GM12892 (cell line): Measurements from ENCODE around the gene CHCHD1.
"Not testable (repeated sequence)": the region's sequence is repeated elsewhere in the genome, so short reads cannot be mapped to it uniquely, and the experiment has no call there.

Source experiments
- DNase-seq: peaks from one replicate; pipeline ENCODE4 v3.0.0; 2011; ENCODE audit not compliant: insufficient read length
- FAIRE-seq: peaks from 2 replicates; lab custom pipeline; 2011; peaks lifted over from hg19 to GRCh38; lab: Jason Lieb, UNC
- POLR2A ChIP-seq: IDR thresholded peaks from 2 replicates; pipeline ENCODE4 v1.6.1; 2011; ENCODE audit warnings: low read depth, low read length, control low read depth
- POLR2AphosphoS5 ChIP-seq: IDR thresholded peaks from 2 replicates; pipeline ENCODE4 v1.6.1; 2011; ENCODE audit warnings: low read depth, low read length, control low read depth
- TAF1 ChIP-seq: IDR thresholded peaks from 2 replicates; pipeline ENCODE4 v1.6.1; 2011; ENCODE audit warnings: low read depth, mild to moderate bottlenecking, control low read depth, low read length, borderline replicate concordance

CHCHD1 gene

DNA sequence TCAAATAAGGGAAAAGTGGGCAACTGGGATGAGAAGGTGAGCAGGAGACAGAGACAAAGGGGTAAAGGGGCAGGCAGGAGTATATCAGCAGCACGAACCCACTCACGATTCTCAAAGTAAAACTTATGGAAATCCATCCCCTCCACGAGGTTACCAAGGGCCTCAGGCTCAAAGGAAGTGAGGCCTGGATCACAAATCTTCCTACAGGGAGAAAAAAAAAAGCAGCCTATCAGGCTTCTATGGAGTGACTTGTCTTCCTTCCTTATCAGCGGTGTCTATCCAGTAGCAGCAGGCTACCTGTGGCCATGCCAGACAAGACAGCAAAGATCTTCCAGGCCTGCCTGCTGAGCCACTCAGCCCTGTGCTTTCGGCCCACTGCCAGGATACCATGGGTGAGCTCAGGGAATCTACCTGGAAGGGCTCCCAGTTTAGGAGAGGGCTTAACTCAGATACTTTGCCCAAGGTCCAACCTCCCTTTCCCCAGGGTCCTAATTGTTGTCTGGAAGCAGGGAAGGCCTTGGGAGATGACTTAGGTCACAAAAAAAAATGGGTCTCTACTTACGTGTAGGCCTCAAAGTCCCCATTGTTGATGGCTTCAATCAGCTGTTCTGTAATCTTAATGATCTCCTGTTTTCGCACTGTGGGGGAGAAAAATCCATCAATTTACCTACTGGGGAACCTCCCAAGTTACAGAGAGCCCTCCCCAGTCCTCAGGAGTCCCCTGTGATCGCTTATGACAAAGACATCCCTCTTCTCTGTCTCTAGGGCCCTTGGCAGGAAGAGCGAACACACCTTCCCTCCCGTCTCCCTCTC, 35.3 kb downstream of the CHCHD1 start:
- FAIRE-seq (no peak), DNase-seq (no peak)
- TF ChIP-seq POLR2A: no peak
- TF ChIP-seq POLR2AphosphoS5: no peak
- TF ChIP-seq TAF1: no peak

DNA sequence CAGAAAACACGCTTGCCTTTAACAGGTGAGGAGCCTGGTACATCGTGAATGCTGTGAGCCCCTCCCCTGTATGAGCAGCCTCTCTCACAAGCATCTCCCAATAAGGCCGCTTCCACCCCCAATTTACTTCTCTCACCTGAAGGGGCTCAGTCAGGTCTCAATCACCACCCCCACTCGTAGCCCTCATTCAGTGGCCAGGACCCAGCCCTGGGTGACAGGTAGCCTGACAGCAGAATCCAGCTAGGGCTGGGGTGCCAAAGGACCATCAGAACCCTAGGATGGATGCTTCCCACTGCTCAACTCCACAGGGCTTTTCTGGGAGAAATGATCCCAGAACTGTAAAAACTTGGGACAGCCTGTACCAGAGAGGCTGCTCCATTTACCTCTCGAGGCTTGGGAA, 36.0 kb downstream of the CHCHD1 start:
- TF ChIP-seq POLR2AphosphoS5 (no peak), POLR2A (no peak)
- no peak for FAIRE-seq
- DNase-seq: no peak

DNA sequence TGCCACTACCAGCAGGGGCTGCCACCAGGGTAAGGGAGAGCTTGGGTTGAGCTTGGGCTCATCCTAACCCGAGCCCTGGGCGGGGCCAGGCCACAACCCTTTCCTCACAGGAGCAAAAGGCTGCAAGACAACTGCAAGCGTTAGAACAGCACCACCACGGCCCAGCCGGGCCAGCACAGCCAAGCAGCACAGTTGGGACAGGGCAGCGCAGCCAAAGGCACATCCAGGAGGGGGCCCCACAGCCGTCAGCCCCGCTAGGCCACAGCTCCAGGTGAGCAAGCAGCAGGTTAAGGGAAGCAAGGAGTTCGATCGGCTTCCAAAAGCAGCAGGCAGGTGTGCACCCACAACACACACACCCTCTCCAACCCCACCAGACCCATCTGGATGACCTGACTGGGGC, 36.6 kb downstream of the CHCHD1 start:
- no peak for DNase-seq
- FAIRE-seq: no peak
- TF ChIP-seq TAF1 (no peak), POLR2AphosphoS5 (no peak), POLR2A (no peak)

GRCh38 chr10:73819081-73819480, 37.2 kb downstream of the CHCHD1 start:
- FAIRE-seq (no peak), DNase-seq (no peak)
- TF ChIP-seq TAF1: no peak
- no peak for TF ChIP-seq POLR2AphosphoS5
- TF ChIP-seq POLR2A: no peak

- TF ChIP-seq POLR2AphosphoS5: no peak
- TF ChIP-seq TAF1: no peak
- TF ChIP-seq POLR2A: no peak
- FAIRE-seq (no peak), DNase-seq (no peak)
These were observed 37.8 kb downstream of the CHCHD1 start for GRCh38 chr10:73819513-73820093.

DNA sequence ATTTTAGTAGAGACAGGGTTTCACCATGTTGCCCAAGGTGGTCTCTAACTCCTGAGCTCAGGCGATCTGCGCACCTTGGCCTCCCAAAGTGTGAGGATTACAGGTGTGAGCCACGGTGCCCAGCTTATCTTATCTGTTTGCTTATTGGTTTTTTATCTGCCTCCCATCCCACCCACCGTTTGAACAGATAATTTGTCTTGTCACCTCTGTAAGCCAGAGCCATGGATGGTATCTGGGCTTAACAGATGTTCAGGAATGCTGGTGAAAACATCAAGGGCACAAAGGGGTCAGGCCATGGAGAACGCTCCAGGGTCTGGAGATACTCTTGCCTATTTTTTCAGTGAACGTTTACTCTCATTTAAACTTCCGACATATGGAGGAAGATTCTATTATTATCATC, 41.5 kb downstream of the CHCHD1 start:
- DNase-seq: no peak
- no peak for FAIRE-seq

GRCh38 chr10:73824146-73824725, 42.4 kb downstream of the CHCHD1 start:
- TF ChIP-seq POLR2A: no peak
- TF ChIP-seq POLR2AphosphoS5: no peak
- no peak for TF ChIP-seq TAF1
- FAIRE-seq: no peak
- no peak for DNase-seq

More for the DNA sequence above, 41.5 kb downstream of the CHCHD1 start:
- TF ChIP-seq POLR2AphosphoS5: no peak

GRCh38 chr10:73827346-73828089, 45.7 kb downstream of the CHCHD1 start:
- DNase-seq: no peak
- no peak for TF ChIP-seq POLR2A
- TF ChIP-seq POLR2AphosphoS5: no peak
- no peak for TF ChIP-seq TAF1
- no peak for FAIRE-seq

- DNase-seq (no peak), FAIRE-seq (no peak)
- TF ChIP-seq TAF1 (no peak), POLR2A (no peak), POLR2AphosphoS5 (no peak)
These were observed 46.3 kb downstream of the CHCHD1 start for GRCh38 chr10:73828161-73828560.

DNA sequence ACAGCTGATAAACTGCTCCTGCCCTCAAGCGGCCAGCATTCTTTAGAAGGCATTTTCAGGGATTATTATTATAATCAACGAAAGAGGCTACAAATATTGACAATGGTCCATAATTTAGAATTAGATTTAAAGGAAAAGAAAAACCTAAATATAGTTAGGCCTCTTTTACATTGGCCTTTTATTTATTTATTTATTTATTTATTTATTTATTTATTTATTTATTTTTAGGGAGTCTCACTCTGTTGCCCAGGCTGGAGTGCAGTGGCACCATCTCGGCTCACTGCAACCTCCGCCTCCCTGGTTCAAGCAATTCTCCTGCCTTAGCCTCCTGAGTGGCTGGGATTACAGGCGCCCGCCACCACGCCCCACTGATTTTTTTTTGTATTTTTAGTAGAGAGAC, 47.2 kb downstream of the CHCHD1 start:
- not testable (repeated sequence) for FAIRE-seq, DNase-seq
